GM04504 (cell line): ENCODE measurements around the gene HLA-DMA.
"Not testable (repeated sequence)": the region's sequence is repeated elsewhere in the genome, so short reads cannot be mapped to it uniquely, and the experiment has no call there.

Experiments
- DNase-seq: peaks from one replicate; pipeline ENCODE4 v3.0.0-alpha.2; 2012; ENCODE audit warnings: low read depth

HLA-DMA gene

DNA sequence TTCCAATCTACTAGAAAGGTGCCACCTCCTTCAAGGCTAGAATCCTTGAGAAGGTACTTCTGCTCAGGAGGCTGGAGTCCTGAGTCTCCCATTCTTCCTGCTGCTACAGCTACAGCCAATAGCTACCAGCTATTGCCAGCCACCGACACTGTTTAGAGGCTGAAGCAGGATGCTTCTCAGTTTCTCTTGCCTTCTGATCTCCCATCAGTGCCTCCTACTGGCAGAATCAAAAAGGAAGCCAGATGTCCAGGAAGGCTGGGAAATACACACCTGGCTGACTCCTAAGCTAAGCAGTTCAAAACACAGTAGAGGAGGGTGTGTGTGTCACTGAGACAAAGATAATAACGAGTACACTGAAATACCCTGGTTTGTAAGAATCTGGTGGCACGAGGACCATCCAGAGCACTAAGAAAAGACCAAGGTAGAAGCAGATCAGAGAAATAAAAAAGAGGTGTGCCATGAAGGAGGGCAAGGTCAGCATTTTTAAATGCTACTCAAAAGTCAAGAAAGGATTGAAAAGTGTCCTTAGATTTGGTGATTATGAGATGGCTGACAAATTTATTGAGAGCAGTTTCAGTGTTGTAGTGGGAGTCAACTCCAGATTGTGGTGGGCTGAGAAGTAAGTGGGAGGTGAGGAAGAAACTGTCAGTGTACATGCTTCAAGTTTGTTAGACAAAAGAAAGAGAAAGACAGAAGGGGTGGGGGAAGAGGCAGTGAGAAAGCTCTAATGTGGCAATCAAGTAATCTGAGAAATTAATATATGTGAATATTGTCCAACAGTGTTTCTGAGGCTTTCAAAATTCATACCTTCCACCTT lies 2.3 kb upstream of the HLA-DMA start:
- DNase-seq, result no peak

DNA sequence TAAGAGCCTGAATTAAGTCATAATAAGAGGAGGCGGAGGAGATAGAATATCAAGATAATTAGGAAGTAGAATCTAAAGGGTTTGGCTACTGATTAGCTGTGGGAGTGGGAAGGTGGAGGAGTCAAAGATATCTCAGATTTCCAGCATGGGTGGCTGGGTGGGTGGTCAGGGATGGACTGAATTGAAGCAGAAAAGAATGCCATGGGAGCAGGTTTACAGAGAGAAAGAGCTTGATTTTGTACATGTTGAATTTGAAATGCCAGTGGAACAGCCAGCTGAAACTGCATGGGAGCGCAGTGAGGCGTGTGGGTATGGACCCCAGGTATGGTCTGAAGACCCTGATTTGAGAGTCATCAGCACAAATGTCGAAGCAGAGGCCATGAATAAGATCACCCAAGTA lies 1.4 kb upstream of the HLA-DMA start:
- no peak for DNase-seq

DNA sequence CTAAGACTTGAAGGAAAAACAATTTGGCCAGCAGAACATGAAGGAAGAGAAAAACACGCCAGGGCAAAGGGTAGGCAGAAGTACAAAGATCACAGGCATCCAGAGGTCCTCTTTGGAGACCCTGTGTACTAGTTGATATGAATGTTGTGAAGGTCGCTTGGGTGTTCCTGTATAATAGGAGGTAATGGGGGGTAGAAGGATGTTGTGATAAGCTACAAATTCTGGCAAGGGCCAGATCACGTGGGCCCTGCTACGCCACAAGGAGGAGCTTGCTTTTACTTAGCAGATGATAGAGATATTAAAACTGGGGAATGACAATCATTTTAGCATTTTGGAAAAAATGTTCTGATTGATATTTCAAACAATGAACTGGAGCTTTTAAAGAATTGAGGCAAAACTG lies 878 bp upstream of the HLA-DMA start:
- DNase-seq, result no peak

DNA sequence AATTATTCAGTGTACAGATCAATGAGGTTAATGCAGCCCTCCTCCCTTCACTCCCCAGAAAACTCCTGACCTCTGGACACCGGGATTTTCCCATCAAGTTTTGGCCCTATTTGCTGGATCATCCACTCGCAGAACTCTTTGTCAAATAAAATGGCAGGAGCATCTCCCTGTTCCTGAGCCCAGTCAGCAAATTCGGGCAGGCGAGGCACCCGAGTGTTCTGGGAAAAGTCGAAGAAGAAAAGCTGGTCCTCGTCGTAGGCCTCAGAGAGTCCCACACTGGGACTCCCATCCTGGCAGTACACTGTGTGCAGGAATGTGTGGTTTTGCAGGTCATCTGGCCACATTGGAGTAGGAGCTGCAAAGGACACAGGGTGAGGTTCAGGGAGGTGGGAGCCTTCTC lies 2.4 kb downstream of the HLA-DMA start:
- no peak for DNase-seq

DNA sequence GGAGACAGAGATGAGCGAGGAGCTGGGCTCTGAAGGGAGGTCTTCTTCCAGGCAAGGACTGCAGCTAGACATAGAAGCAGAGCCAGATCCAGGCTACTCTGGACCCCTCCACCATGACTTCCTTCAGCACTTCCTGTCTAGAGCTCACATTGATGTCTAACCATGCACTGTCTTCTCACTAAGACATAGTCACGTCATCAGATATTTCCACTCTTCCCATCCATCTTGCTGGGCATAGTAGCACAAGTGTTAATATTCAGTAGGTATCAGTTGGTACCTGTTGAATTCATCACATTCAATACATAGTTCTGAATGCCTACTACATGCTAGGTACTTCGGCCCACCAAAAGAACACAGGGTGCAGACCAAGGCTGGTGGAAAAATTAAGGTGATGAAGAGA lies 2.9 kb downstream of the HLA-DMA start:
- DNase-seq, result no peak

DNA sequence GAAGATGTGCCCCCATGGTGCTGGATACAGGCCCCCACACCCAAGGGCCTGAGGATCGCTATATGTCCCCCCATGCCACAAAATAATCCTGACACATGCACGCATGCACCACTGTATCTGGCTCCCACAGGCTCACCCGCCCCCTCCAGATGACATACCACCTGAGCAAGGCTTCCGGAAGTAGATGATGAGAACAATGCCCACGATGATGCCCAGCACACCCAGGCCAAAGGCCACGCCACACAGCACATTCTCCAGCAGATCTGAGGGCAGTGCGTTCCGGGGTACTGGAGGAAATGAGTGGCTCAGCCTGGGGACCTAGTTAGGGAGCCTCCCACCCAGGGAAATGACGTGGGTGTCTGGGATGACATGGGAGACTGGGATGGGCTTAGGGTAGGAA lies 3.8 kb downstream of the HLA-DMA start:
- DNase-seq, result no peak

DNA sequence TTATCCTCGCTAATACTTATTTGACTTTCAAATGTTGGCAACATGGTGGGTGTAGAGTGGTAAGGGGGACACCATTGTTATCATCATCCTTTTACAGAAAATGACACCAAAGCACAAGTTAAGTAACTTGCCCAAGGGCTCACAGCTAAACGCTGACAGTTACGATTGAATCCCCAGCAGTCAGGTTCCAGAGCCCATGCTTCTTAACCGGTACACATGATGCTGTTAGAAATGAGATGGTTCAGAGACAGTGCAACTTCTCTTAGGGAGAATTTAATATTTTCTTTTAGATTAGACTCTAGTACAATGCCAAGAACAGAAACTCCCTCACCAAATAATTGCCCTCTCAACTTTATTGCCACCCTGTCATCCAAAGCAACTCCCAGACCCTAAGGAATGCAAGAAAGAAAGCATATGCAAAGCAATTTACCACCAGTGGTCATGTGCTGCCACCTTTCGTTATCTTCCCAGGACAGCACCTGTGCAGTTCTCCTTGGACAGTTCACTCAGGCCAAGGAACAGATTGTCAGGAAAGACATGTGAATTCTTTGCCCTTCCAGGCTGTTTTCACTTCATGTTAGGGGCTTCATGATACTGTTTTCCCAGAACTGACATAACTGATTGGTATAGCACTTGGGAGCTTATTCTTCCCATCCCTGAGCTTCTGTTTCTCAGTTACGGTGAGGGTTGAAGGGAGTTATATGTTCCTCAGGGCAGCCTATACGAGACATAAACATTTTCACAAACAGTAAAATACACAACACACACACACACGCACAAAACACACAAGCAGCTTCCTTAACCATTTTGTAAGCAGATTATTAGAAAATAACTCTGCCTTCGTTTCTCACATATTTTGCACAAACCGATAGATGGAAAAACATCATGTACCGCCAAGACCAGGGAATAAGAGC lies 5.1 kb downstream of the HLA-DMA start:
- no peak for DNase-seq

DNA sequence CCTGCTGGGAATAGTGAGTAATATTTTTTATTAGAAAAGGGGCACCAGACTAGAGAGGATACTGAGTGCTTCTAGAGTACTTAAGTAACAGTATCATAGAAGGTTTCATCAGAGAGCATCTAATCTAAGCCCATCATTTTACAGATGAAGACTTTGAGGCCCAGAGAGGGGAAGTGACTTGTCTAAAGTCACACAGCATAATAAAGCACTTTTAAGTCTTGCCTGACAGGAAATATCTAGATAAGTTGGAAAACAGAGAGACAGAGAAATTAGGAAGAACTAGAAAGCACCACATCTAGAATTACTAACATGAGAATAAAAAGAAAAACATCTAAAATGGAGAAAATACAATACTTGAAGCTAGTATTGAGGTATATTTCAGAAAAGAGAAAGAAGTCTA lies 6.0 kb downstream of the HLA-DMA start:
- DNase-seq, result no peak

DNA sequence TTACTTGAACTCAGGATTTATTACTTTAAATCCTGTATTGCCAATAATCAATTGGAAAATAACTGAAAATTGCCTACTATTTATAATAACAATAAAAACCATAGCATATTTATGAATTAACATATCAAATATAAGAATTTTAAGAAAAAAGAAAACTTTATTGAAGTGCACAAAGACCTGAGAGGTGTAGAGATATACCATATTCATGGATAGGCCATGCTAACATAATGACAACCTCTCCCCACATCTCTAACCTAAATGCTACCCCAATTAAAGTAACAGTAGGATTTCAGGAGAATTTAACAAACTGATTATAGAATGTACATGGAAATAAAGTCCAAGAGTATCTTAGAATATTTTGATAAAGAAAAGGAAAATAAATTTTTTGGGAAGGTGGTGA lies 6.9 kb downstream of the HLA-DMA start:
- DNase-seq, result no peak

DNA sequence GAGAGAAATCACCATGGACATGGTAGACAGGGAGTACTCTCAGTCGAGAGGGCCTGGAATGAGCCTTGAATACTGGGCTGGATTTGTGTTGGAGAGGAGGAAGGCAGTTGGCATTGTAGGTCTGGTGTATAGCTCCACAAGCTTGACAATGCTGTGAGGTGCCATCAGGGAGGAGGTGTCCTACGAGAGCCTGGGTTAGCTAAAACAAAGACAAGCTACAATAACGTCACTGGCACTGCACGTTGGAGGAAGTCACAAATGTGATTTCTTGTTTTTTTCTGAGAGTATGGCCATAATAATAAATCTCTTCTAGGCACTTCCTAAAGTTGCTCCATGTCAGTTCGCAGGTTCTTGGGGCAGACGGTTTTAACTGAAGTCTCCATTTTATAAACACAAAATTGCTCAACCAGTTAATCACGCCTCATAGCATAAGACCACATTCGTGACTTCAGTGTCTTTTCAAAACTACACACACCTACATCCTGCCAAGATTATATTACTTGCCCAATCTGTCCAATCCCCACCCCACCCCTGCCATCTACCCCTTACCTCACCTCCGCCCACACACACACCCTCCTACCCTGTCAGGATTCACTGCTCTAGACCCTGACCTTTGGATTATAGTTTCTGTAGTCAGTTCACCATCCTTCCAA lies 7.7 kb downstream of the HLA-DMA start:
- no peak for DNase-seq

DNA sequence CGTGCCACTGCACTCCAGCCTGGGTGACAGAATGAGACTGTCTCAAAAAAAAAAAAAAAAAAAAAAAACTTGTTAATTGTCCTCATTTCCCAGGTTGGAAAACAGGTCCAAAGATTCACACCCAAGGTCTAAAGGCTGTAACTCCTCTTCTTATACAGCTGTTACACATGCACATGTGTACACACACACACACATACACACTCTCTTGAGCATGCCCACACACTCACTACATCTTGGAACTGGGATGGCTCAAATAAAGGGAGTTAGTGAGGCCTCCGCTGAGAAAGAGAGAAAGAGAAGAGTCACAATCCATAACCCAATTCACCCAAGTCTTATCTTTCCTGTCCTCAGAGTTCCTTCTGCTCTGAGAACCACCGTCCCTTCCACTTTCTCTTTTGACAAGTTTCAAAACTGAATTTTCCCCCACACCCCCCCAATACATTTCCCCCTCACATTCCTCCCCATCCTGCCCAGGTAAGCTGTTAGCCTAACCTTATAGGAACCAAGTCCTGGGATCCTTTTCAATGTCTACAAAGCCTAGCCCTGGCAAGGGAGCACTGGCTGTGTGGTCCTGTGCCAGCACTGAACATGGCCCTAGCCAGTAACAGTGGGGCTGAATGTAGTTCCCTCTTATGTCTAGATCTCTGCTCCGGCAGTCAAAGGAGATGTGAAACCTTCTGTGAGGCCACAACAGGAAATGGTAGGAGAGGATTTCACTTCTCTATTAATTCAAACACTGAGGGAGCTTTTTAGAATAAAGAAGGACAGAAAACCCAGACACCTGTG lies 8.8 kb downstream of the HLA-DMA start:
- no peak for DNase-seq

DNA sequence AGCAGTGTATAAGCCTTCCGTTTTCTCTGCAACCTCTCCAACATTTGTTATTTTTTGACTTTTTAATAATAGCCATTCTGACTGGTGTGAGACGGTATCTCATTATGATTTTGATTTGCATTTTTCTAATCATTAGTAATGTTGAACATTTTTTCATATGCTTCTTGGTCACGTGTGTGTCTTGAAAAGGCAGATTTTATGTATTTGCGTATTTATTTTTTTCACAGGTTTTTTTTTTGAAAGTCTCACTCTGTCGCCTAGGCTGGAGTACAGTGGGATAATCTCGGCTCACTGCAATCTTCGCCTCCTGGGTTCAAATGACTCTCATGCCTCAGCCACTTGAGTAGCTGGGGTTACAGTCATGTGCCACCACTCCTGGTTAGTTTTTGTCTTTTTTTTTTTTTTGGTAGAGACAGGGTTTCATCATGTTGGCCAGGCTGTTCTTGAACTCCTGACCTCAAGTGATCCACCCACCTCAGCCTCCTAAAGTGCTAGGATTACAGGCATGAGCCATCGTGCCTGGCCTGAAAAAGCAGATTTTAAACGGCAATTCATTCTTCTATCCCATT lies 10.3 kb downstream of the HLA-DMA start:
- DNase-seq, result not testable (repeated sequence)

DNA sequence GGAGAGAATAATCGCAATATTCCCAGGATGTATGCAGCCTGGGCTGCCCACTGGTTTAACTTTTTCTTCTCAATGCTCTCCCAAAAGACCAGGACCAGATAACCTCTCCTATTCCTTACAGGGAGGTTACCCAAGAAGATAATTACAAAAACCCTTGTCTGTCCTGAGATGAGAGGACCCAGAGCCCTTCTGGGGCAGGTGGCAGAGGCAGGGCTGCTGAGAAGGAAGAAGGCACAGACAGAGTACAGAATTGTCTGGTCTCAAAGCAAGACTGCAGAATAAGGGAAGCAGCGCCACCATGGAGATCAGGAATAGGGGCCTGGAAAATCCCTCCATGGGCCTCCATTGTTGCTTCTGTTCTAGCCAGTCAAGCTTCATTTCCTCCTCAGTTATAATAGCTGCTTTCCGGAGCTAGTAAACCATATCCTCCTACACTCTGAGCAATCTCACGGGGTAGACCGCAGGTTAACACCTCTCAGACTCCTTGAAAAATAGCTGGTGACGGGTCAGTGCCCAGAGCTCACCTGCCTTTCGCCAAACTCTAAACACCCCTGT lies 11.6 kb downstream of the HLA-DMA start:
- DNase-seq, result no peak

DNA sequence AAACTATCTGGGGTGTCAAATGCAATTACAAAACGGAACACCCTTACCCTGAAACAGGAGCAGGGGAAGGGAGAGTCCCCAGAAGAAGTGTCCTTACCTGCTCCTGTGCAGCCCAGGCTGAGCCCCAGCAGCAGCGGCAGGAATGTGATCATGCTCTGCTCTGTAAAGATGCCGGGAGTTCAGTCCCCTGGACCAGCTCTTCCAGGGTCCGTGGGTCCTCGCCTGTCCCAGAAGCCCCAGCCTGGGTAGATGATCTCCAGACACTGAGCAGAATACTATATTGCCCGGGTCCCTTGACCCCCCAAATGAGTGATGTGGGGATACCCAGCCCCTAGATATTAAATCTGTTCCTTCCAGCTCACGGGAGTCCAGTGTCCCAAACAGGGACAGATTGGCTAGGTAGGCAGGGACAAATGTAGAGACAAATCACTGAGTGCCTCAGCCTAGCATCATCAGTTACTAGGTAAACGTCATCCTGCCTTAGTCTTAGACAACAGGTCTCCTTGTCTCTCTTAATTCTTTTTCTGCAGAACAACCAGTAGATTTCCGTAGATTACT lies 12.2 kb downstream of the HLA-DMA start, which contains the start of gene HLA-DMB:
TSS of gene HLA-DMB (minus strand) at position 373 of the 558 bp plus-strand sequence. CDS start at position 152, 221 bp downstream.
- peak; percentile 40 for DNase-seq

DNA sequence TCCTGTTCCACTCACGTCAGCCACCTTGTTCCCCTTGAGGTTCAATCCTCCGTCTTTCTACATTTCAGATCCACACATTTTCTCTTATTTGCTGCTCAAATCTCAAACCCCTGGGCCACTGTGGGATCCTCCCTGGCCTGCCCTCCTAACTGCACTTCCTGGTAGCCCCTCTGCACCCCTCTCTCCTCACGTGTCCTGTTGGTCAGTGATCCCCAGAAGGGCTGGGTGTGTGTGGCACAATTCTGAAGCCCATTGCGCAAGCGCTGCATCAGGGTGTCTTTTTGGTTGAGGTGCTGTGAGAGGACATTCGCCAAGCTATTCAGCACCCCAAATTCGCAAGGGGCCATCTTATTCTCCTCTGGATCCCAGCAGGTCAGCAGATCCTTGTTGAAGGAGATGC lies 14.4 kb downstream of the HLA-DMA start:
- no peak for DNase-seq

DNA sequence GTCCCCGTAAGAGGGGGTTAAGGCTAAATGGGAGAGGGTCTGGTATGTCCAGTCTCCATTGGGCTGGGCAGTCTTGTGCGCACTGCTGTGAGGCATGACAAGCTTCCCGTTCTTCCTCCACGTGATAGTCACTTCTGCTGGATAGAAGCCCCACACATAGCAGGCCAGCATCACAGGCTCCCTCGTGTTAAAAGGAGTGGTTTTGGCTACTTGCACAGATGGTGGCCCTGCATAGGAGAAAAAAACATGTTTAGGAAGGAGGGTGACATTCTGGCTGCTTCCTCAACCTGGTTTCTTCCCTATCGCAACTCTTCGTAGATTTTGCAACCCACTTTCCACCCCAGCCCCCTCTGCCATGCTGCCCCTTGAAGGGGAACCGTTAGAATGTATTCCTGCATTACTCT lies 15.7 kb downstream of the HLA-DMA start:
- no peak for DNase-seq

DNA sequence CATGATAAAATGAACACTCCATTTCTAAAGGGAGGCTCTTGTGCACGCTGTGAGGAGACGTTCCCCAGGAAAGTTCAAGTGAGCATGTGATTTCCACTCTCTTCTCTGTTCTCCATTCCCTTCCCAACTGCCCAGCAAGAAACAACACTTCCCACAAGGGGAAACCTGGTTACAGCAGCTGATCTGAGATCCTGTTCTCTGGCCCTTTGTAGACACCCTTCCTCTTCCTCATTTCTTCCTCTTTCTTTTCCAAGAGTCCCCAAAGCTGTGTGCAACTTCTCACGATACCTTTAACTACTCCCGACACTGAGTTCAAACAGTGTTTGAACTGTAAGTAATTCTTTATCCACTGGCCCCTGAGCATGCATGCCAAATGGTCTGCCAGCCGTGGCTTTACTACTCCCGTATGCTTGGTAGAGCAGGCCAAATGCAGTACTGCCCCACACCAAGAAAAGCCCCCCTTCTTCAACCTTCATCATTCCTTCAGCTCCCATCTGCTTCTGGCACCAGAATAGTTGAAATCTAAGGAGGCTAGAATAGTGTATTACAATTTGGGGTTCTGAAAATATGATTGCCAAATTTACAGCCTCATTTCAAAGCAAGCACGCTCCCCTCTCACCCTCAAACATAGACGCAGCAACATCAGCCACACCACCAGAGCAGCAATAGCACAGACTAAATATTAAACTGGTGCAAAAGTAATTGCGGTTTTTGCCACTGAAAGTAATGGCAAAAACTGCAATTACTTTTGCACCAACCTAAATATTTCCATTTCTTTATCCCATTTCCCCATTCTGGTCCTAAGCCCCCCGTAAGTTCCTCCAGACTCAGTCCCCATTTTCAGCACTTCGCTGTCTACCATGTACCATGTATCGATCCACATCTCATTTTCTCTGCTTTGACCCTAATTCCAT lies 16.4 kb downstream of the HLA-DMA start:
- DNase-seq, result no peak

DNA sequence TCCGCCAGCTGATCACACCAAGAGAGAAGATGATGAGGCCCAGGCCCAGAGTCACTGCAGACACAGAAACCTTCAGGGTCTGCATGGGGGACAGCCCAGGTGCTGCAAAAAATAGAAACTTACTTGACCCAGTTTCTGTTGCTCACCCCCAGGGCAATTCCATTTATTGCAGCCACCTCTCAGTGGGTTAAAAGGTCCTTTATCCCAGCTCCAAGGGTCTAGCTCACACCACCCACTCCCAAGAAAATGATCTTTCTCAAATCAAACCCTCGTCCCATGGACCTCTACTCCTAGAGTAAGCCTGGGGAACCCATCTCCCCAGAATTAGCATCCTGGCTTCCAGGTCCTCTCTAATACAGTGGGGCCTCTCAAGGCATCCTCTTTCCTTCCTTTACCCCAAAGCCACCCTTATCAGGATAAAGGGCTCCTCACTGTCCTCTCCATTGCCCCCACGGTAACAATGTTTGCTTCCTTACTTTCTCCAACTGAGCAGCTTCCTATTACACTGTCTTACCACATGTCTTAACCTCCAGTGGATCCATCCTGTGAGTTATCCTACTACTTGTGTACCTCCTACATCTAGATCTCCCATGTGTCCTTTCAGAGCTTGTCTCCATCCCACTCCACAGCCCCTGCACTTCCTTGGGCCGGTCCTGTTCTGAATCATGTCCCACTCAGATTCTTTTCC lies 17.2 kb downstream of the HLA-DMA start:
- DNase-seq, result no peak

DNA sequence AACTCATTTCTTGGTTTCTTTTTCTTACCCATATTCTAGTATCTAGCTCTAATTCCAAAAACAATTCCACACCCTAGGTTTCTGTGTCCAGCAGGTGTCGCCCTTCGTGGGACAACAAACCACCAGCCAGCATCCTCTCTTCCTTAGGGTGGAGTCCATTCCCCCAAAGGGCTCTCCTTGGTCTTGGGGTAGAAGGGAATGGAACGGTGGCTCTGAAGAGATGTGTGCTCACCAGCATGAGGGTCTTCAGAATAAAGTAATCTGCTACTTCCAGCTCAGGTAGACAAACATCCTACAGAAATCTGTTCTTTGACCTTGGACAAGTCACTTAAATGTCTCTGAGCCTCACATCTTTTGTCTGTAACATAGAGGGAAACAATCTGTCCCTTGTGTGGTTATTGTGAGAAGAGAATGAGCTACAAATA lies 19.2 kb downstream of the HLA-DMA start:
- DNase-seq, result peak; percentile 46
